Stimulated activated naive CD8-positive, alpha-beta T cell treated with anti-CD3 and anti-CD28 coated beads, Interleukin-15, amount 100 ng/mL, for 72 hours (primary cell): ENCODE measurements around the gene AUTS2.

ENCODE experiments used
- ATAC-seq: fragments of 150-1000 bp; cut with Tn5 transposase; 2 replicates; pipeline ENCODE4 v1.10.0; 2021; ENCODE audit warnings: mild to moderate bottlenecking, moderate library complexity
- DNase-seq, 2 donors: peaks; one replicate each; pipeline ENCODE4 v3.0.0; 2021 to 2022
- H3K27ac Mint-ChIP-seq, 2 donors: one replicate each; pipeline ENCODE4 v1.8.0; 2022; ENCODE audit warnings: mild to moderate bottlenecking in 2 of 2, mixed read lengths in 2 of 2, moderate library complexity in 2 of 2
- H3K27me3 Mint-ChIP-seq: one replicate; pipeline ENCODE4 v1.8.0; 2022; ENCODE audit warnings: mixed read lengths
- H3K4me1 Mint-ChIP-seq: one replicate; pipeline ENCODE4 v1.8.0; 2022; ENCODE audit warnings: mild to moderate bottlenecking, mixed read lengths
- H3K4me3 Mint-ChIP-seq, 2 donors: one replicate each; pipeline ENCODE4 v1.8.0; 2022; ENCODE audit warnings: mild to moderate bottlenecking in 2 of 2, mixed read lengths in 2 of 2, moderate library complexity in 1 of 2
- H3K9me3 Mint-ChIP-seq, 2 donors: one replicate each; pipeline ENCODE4 v1.8.0; 2022; ENCODE audit warnings: mixed read lengths in 2 of 2

The AUTS2 gene

DNA sequence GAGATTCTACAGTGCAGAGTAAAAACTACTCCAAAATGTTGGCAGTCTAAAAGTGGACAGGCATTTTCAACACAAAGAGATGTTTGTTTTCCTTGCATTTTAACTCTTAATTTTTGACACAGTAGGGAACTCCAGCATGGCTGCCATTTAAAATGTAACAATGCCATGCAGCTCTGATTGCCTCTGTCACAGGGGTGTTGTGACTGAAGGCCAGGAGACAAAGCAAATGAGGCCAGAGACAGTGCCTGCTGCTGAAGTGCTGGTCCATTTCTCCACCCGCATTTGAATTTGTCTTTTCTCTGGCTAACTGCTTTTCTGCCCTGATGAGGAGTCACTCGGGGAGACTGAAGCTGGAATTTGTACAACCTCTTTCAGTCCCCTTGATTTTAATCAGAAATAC lies 823.0 kb downstream of the AUTS2 start:
- Mint-ChIP-seq H3K4me1 (no peaks in the 10 kb centered on the region), H3K9me3 (no peaks in the 10 kb centered on the region), H3K27me3 (no peaks in the 10 kb centered on the region), H3K4me3 (no peak overlapping the region), H3K27ac (no peak overlapping the region)
- ATAC-seq: no peak
- no peak for DNase-seq

DNA sequence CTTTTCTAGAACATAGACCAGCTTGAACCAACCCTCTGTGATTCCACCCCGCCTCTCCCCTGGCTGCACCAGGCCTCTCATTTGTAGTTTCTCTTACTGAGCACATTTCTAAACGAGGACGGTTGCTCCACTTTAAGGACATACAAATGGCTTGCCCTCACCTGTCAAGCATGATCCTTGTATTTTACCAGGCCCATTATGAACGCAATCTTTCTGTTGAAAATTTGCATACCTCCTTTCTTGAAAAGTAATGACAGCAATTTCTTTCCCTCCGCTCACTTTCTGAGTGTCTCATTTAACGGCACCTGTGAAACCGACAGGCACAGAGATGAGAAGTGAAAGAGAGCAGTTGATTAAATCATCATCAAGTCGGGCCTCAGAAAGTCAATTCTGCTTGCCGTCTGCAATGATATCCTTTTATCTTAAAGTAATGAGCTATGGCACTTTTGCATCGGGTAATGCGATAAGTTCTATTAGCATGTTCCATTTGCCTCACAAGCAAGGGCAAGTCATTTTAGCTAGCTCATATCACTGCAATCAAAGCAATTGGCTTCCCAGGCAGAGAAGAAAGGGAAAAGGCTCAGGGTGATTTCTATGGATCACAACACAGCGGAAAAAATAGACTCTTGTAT lies 828.1 kb downstream of the AUTS2 start:
- Mint-ChIP-seq H3K27ac (no peak overlapping the region), H3K4me3 (no peak overlapping the region), H3K4me1 (no peaks in the 10 kb centered on the region), H3K27me3 (no peaks in the 10 kb centered on the region), H3K9me3 (peaks cover 0 to 5% of the 10 kb centered on the region in 2 donors)
- DNase-seq: no peak
- ATAC-seq: no peak

DNA sequence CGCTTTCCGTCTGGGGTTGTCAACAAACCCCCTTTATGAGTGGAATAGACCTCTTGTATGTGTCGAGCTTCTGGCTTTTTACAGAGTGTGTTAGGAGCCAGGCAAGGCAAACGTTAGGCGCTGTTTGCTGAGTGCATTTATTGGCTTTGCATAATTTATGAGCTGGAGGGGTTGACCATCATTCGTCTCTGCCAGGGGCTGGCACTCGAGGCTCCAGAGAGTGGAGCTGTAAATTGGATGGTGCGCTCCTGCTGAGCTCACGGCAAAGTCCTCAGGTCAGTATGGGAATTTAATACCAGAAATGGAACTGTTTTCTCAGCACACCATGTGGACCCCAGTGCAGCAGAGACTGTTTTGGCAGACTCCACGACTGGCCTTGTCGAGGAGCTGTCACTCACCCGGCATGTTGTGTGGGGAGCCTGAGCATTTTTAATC lies 834.3 kb downstream of the AUTS2 start:
- ATAC-seq: no peak
- DNase-seq: no peak
- peaks cover 0 to 5% of the 10 kb centered on the region in 2 donors for H3K9me3 Mint-ChIP-seq
- no peaks in the 10 kb centered on the region for H3K27me3 Mint-ChIP-seq
- H3K27ac Mint-ChIP-seq: no peak overlapping the region
- no peak overlapping the region for H3K4me3 Mint-ChIP-seq
- H3K4me1 Mint-ChIP-seq: peaks cover 6% of the 10 kb centered on the region

DNA sequence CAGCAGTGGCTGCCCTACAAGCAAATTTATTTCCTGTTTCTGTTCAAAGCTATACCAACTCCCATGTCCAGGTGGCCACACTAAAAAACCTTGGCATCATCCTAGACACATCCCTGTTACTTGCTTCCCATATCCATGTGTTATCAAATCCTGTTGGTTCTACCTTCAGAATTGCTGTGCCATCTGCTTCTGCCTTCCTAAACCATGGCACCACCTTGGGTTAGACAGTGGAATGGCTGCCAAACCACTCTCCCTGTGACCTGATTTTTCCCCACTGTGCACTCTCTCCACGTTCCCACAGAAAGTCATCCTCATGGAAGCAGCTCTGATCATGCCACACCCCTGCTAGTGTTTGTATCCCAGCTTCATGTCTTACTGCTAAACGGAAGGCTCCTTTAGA lies 836.1 kb downstream of the AUTS2 start:
- Mint-ChIP-seq H3K27me3 (no peaks in the 10 kb centered on the region), H3K4me1 (peaks cover 6% of the 10 kb centered on the region), H3K4me3 (no peak overlapping the region), H3K9me3 (no peaks in the 10 kb centered on the region), H3K27ac (no peak overlapping the region)
- no peak for ATAC-seq
- DNase-seq: no peak

DNA sequence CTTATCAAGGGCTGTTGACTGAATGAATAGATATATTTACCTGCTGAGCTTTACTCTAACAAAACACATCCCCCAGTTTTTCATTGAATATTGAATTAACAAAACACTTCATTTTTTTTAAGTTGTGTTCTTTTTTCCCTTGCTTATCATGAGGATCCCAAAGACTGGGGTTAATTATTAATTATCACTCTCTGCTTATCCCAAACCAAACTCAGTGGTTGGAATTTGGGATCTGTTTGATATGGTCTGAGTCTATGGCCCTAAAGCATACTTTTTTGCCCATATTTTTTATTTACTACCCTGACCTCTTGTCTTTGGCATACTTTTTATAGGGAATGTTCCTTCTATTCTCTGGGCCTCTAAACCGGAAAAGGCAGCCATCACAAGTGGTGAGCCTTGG lies 836.5 kb downstream of the AUTS2 start:
- DNase-seq (no peak), ATAC-seq (no peak)
- no peaks in the 10 kb centered on the region for H3K27me3 Mint-ChIP-seq
- no peak overlapping the region for H3K27ac Mint-ChIP-seq
- no peak overlapping the region for H3K4me3 Mint-ChIP-seq
- H3K4me1 Mint-ChIP-seq: peaks cover 6% of the 10 kb centered on the region
- H3K9me3 Mint-ChIP-seq: no peaks in the 10 kb centered on the region

DNA sequence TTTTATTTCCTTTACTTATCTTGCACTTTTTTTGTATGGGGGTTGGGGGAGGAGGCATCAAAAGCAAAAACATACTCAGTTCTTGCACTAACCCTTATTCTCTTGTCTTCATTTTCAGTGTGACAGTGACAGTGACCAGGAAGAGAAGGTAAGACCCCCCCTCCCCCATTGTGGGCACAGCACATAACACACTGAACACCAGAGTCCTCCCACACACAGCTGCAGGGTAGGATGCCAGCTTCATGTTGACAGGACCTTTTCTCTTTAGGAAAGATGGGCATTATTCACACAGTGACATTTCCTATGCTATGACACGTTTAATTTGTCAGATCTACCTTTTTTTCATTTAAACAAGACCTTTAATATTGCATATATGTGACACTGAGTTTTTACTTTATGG lies 837.4 kb downstream of the AUTS2 start:
- DNase-seq (no peak), ATAC-seq (no peak)
- peaks cover 6% of the 10 kb centered on the region for H3K4me1 Mint-ChIP-seq
- no peak overlapping the region for H3K4me3 Mint-ChIP-seq
- H3K9me3 Mint-ChIP-seq: no peaks in the 10 kb centered on the region
- no peak overlapping the region for H3K27ac Mint-ChIP-seq
- no peaks in the 10 kb centered on the region for H3K27me3 Mint-ChIP-seq

DNA sequence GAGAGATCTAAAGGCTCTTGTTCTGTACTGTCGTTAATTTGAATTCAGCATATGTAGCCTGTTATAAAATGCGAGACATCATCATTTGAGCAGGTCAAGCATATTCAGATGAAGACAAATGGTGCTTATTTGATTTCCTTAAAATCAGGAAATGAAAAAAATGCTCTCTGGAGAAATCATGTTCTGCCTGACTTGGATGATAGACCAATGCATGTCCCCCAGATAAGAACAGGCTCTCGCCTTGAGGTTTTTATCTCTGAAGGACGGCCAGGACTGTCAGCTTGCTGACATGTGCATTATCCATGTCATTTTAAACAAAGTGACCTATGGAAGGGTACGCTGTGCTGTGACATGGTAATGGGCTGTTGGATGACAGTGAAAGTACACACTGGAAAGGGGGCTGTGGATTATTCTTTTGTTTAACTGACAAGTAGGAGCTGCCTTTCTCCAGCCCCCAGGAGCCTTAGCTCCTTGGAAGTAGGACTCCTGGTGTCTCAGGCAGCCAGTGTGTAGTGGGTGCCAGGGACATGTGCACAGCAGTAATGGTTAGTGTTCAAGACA lies 838.6 kb downstream of the AUTS2 start:
- H3K9me3 Mint-ChIP-seq: no peaks in the 10 kb centered on the region
- H3K27ac Mint-ChIP-seq: no peak overlapping the region
- peaks cover 6% of the 10 kb centered on the region for H3K4me1 Mint-ChIP-seq
- no peak for ATAC-seq
- no peak overlapping the region for H3K4me3 Mint-ChIP-seq
- no peak for DNase-seq
- H3K27me3 Mint-ChIP-seq: no peaks in the 10 kb centered on the region

DNA sequence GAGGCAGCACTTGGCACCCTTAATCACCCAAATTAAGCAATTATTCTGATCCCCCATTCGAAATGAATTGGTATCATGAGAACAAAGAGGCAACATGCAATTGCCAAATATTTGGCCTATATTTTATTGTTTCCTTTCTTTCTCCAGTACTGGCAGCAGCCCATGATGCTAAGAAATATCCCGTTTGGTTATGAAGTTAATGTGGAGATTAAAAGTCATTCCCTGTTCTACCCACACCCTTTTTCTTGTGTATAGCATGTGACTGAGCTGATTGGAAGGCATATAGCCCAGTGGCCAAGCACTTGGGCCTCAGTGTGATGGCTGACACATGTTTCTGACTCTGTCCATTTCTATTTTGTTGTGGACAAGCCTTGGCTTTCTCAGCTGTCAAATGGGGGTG lies 841.4 kb downstream of the AUTS2 start:
- Mint-ChIP-seq H3K9me3 (no peaks in the 10 kb centered on the region), H3K4me1 (peaks cover 6% of the 10 kb centered on the region), H3K4me3 (no peak overlapping the region), H3K27me3 (no peaks in the 10 kb centered on the region), H3K27ac (no peak overlapping the region)
- DNase-seq (no peak), ATAC-seq (no peak)

DNA sequence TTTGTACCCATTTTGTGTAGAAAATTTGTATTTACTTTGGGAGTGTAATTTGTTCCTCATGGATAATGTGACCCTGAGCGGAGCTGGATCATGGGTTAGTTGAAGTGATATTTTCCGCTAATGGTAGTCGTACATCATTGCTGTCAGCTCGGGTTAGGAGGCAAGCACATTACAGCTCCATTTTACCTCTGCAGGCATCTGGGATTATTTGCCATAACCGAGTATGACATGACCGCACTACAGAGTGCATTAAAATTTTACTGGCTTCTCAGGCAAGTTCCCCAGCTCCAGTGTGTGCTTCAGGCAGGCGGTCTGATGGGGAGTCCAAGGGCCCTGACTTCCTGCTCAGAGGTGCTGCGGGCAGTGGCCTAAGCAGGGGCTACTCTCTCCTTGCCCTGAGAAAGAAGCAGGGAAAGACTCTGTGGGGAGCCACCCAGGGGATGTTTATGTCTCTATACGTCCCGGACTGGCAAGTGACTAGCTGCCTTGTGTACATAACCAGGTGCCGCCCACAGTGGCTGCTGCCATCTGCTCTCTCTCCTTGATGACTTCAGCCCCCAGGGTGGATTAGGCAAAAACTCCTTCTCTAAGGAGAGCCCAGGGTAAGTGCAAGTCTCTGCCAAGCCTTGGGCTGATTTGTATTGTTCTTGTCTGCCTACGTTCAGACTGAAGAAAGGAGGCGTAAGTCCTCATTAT lies 848.3 kb downstream of the AUTS2 start:
- ATAC-seq (no peak), DNase-seq (no peak)
- H3K4me3 Mint-ChIP-seq: no peak overlapping the region
- H3K9me3 Mint-ChIP-seq: no peaks in the 10 kb centered on the region
- H3K27me3 Mint-ChIP-seq: no peaks in the 10 kb centered on the region
- no peak overlapping the region for H3K27ac Mint-ChIP-seq
- H3K4me1 Mint-ChIP-seq: no peaks in the 10 kb centered on the region

DNA sequence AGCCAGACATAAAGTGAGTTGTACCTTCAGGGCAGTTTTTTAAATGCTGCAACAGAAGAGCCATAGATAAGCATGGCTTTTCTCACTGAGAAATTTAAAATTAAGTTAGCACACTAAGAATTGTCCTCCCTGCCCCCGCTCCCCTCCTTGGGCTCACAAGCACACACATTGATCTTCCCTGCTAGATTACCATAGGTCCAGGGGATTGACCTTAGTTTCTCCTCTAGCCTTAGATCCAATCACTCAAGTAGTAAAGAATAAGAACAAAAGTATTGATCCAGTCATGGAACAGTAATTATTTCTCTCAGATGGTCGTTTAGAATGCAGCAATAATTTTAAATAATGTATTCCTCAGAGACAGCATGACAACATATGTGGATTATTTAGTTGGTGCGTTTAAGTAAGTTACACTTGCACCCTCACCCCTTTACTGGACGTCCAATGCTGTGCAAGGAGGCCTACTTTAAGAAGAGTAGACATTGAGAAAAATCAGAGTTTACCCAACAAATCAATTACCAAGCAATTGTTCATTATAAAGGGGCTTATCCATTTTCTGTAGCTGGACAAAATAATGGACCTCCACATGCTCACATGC lies 850.1 kb downstream of the AUTS2 start:
- DNase-seq (no peak), ATAC-seq (no peak)
- H3K4me1 Mint-ChIP-seq: no peaks in the 10 kb centered on the region
- no peak overlapping the region for H3K4me3 Mint-ChIP-seq
- no peaks in the 10 kb centered on the region for H3K9me3 Mint-ChIP-seq
- no peaks in the 10 kb centered on the region for H3K27me3 Mint-ChIP-seq
- H3K27ac Mint-ChIP-seq: no peak overlapping the region

DNA sequence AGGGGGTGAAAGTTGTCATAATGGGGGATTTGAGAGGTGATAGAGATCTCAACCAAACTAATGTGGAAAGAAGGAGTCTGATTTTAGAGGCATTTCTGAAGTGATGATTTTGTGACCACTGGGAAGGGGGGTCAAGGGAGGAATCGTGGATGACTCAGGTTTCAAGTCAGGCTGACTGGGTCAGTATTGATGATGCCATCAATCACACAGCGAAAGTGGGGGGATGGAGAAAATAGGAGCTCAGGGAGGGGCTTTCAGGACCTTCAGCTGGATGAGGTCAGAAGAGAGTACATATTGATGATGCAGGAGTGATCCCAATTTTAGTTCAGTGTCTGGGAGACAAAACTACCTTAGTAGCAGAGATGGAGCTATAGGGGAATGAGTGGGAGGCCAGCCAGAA lies 852.5 kb downstream of the AUTS2 start:
- Mint-ChIP-seq H3K4me1 (no peaks in the 10 kb centered on the region), H3K9me3 (no peaks in the 10 kb centered on the region), H3K27ac (no peak overlapping the region), H3K27me3 (no peaks in the 10 kb centered on the region), H3K4me3 (no peak overlapping the region)
- ATAC-seq: no peak
- DNase-seq: no peak

DNA sequence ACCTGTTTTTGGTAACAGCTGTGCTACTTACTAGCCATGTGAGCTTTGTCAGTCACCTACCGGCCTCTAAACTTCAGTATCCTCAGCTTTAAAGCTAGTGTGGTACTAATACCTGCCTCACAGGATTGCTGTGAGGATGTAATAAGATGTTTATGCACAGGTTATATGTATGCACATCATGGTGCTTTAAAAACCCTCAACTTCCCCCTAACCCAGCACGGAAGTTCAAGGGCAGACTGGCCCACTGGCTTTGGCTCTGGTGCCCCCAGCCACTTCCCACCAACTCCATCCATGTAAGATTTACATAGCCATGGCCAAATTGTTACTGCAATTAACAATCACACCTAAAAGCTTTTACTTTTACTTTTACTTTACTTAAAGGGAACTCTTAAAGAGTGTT lies 857.6 kb downstream of the AUTS2 start:
- DNase-seq (no peak), ATAC-seq (no peak)
- Mint-ChIP-seq H3K27me3 (no peaks in the 10 kb centered on the region), H3K4me1 (peaks cover 25% of the 10 kb centered on the region), H3K27ac (no peak overlapping the region), H3K4me3 (no peak overlapping the region), H3K9me3 (no peaks in the 10 kb centered on the region)

DNA sequence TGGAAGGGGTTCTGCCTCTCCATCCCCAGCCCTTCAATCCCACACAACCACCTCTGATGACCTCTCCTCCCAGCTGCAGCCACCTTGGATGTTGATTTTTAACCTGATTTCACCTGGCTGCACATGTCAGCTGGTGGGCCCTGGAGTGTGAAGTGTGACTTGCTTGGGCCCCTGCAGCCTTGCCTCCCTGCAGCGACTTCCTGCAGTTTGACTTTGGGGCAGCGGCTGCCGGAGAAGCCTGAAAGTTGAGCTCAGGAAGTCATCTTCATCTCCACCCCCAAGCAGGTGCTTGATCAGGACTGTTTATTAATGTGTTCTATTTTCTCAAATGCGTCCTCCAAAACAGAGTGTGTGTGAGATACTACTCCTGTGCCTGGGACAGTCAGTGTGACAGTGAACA lies 858.4 kb downstream of the AUTS2 start:
- peak; percentile 47 for ATAC-seq
- H3K4me3 Mint-ChIP-seq: no peak overlapping the region
- DNase-seq: no peak
- no peaks in the 10 kb centered on the region for H3K27me3 Mint-ChIP-seq
- no peaks in the 10 kb centered on the region for H3K9me3 Mint-ChIP-seq
- H3K27ac Mint-ChIP-seq: no peak overlapping the region
- H3K4me1 Mint-ChIP-seq: peaks cover 25% of the 10 kb centered on the region

DNA sequence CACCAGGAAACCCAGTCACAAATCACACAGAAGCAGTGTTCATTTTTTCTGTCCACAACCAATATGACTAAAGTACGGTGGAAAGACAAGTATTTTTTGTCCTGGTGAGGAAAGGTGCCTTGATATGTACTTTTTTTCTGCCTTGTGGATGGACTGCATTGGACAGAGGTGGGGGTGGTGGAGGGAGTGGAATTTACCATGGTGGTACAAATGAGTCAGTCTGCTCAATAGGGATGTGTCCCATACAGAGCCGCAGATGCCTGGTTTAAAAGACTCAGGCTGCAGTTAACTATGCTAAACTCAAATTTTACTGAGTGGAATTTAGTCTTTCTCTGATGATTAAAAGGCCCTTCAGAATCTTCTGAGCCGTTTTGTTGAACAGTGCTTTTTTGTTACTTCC lies 859.2 kb downstream of the AUTS2 start:
- ATAC-seq: no peak
- Mint-ChIP-seq H3K4me3 (no peak overlapping the region), H3K9me3 (no peaks in the 10 kb centered on the region), H3K27me3 (no peaks in the 10 kb centered on the region), H3K4me1 (peaks cover 25% of the 10 kb centered on the region), H3K27ac (peak overlapping the region in 1 of 2 donors; percentile 63)
- no peak for DNase-seq

DNA sequence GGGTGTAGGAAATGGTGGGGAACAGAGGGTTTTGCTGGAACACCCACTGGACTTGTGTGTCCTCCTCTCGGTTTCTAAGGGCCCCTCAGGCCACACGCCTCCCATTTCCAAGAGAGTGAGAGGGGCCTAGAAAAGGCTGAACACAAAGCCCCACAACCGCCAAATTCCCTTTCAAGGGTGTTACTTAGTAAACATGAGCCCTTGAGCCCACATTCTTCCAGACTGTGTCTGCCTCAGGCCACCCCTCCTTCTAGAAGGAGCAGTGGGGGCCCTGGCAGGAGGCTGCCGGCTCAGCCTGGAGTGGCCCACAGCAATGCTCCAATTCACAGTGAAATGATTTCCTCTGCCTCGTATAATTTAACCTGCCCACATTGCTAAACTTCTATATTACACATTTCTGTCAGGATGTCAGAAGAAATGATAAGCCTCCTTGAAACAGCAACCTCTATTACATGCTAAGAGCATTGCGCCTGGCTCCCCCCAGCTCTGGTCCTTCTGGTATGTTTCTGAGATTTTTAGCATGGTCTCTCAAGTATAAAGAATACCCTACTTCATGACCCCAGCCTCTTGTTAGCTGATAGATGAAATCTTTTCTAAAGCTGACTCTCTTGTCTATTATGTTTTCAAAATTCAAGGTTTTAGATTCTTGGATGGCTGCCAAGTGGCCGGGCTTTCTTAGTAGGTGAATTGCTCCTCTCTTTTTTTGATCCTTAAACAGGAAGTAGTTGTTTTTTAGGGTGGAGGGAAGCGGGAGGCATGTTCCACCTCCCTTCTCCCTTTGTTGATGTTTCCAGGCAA lies 859.8 kb downstream of the AUTS2 start:
- H3K4me3 Mint-ChIP-seq: no peak overlapping the region

DNA sequence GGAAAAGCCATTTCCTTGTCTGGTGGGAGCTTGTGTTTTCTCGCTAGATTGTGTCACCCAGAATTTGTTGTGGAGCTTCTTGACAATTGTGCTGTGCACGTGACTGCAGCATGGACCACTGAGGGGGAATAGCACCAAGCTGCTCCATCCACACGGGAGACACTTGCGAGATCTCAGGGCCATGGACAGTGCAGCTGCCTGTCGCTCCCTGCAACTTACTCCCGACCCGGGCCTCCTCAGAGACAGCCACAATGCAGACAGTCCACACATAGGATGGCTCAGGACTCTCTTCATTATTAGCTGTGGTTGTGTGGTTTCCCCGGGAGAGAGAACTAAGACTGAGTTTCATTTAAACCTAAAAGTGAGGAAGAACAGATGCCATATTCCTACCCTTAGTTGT lies 860.5 kb downstream of the AUTS2 start:
- ATAC-seq: no peak
- peaks cover 25% of the 10 kb centered on the region for H3K4me1 Mint-ChIP-seq
- H3K27me3 Mint-ChIP-seq: no peaks in the 10 kb centered on the region
- H3K4me3 Mint-ChIP-seq: no peak overlapping the region
- no peak for DNase-seq
- no peak overlapping the region for H3K27ac Mint-ChIP-seq
- no peaks in the 10 kb centered on the region for H3K9me3 Mint-ChIP-seq

More for the DNA sequence above, 859.8 kb downstream of the AUTS2 start:
- H3K4me1 Mint-ChIP-seq: peaks cover 25% of the 10 kb centered on the region
- DNase-seq: no peak
- peak overlapping the region in 1 of 2 donors; percentile 63 for H3K27ac Mint-ChIP-seq
- H3K27me3 Mint-ChIP-seq: no peaks in the 10 kb centered on the region
- ATAC-seq: no peak
- H3K9me3 Mint-ChIP-seq: no peaks in the 10 kb centered on the region
